Fibroblast of skin of abdomen (primary cell): ENCODE measurements around the gene ZNF483.
A peak's percentile ranks its signal among the peaks of the same experiment; 100 is the strongest.
"Not testable (repeated sequence)": the region's sequence is repeated elsewhere in the genome, so short reads cannot be mapped to it uniquely, and the experiment has no call there.

Source experiments
- DNase-seq: peaks from one replicate; pipeline ENCODE4 v3.0.0-alpha.2; 2013

Gene ZNF483

DNA sequence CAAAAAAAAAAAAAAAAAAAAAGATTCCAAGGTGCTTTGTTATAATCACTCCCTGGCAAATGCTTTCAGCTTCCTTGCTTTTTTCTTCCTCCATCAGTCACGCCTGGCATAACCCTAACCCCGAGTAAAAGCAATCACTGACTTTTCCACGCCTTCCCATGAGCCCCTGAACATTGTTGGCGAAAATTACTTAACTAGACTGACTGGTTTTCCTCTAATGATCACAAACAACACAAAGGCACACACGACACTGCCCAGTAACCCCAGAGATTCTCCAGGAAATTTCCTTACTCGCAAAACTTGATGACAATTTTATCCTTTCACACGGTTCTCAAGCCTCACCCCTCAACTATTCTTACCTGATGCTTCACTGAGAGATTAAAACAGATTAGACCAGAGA is 85.9 kb downstream of the ZNF483 start:
- no peak for DNase-seq

DNA sequence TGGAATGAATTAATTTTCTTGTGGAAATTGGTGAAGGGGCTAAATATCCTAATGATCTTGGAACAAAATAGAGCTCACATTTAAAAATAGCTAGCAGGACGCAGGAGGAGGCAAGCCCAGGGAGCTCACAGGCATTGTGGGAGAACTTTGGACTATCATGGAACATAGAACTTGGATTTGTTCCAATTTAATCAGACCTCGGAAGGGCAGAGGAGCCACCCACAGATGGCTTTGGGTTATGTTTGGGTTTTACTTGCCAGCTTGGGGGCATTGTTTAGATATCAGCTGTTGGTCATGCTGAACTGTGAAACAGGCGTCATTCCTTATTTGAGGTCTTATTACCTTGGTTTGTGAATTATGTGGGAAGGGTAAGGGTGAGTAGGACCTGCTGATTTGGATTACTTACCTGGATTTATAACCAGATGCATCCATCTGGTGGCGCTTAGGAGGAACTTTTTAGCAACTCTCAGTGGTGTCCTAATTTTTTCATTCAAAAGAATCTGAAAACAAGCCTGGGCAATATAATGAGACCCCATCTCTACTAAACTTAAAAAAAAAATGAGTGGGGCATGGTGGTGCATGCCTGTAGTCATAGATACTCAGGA is 88.6 kb downstream of the ZNF483 start:
- DNase-seq, result no peak

- DNase-seq, result peak; percentile 14
Observed at GRCh38 chr9:111615928-111616327, 90.9 kb downstream of the ZNF483 start.

DNA sequence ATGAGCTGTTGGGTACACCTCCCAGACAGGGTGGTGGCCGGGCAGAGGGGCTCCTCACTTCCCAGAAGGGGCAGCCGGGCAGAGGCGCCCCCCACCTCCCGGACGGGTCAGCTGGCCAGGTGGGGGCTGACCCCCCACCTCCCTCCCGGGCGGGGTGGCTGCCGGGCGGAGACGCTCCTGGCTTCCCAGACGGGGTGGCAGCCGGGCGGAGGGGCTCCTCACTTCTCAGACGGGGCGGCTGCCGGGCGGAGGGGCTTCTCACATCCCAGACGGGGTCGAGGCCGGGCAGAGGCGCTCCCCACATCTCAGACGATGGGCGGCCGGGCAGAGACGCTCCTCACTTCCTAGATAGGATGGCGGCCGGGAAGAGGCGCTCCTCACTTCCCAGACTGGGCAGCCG is 92.4 kb downstream of the ZNF483 start:
- not testable (repeated sequence) for DNase-seq

DNA sequence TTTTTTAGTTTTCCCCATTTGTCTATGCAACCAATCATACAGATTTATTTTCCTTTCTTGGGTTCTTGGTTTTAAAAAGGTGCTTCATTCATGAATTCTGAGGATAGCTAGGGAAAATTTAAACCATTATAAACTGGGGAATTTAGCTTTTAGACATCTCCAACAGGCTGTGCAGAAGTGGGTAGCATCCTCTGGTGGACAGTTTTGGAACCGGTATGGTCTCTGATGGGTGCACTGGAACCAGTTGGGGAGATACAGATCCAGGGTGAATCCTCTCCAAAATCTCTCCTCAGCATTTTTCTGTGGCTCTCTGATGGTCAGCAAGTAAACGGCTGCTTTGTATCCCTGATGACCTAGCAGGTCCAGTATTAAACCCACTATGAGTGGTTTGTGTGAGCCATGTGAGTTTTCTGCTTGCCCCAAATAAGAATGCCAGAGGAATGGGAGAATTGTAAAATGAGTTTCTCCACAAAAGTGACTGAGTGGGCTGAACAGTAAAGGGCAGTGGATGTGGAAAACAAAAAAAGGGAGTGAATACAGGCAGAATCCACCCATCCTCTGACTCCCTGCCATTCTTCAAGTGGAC is 97.0 kb downstream of the ZNF483 start:
- peak; percentile 40 for DNase-seq

DNA sequence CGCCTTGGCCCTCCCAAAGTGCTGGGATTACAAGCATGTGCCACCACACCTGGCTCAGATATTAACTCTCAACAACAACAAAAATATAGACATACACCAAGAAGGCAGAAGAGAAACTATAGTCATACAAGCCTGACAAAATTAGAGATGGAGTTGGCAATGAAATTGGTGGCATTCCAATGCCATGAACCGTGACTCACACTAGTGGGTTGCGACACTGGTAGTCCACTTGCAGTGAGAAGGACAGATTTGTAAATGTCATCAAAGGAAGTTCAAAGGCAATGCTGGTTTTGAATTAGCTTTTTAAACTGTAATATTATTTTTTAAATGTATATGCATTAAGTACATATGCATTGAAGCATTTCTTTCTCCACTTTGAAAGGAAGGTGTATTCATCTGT is 97.6 kb downstream of the ZNF483 start:
- peak; percentile 61 for DNase-seq
